Tibial nerve (tissue), 4 donors: ENCODE results near the gene TUBGCP5. TPM values are rescaled to one million over a fixed set of nuclear protein-coding genes. Genes with fewer than 3 reads are reported as not detected.
"Not testable (repeated sequence)": the region's sequence is repeated elsewhere in the genome, so short reads cannot be mapped to it uniquely, and the experiment has no call there.

Experiments used
- DNase-seq, 2 donors: peaks; one replicate each; pipeline ENCODE4 v3.0.0-alpha.2; 2019; ENCODE audit warnings: low spot score in 2 of 2
- H3K27ac ChIP-seq, 4 donors: fragments of 200-600 bp; sonication (generic) in 3 of 4; one replicate each; pipeline ENCODE4 v1.5.1; 2017 to 2019; ENCODE audit warnings: mild to moderate bottlenecking in 1 of 4
- H3K27me3 ChIP-seq, 2 donors: fragments of 200-600 bp; sonication (generic) in 1 of 2; one replicate each; pipeline versions ENCODE4 v1.5.1 to v1.6.0; 2017 to 2019
- H3K36me3 ChIP-seq, 3 donors: fragments of 200-600 bp; sonication (generic); one replicate each; pipeline ENCODE4 v1.5.1; 2018 to 2019
- H3K4me1 ChIP-seq, 4 donors: fragments of 200-600 bp; sonication (generic) in 3 of 4; one replicate each; pipeline ENCODE4 v1.5.1; 2017 to 2019
- H3K4me3 ChIP-seq, 4 donors: fragments of 200-600 bp; sonication (generic) in 3 of 4; one replicate each; pipeline ENCODE4 v1.5.1; 2017 to 2019; ENCODE audit warnings: mild to moderate bottlenecking in 1 of 4, moderate library complexity in 1 of 4
- H3K9me3 ChIP-seq, 4 donors: fragments of 200-600 bp; sonication (generic) in 3 of 4; one replicate each; pipeline ENCODE4 v1.5.1; 2017 to 2019
- CTCF ChIP-seq, 5 experiments: fragments of 200-600 bp in 3 of 5; fragments of 450-650 bp in 2 of 5; sonication (generic) in 3 of 5; IDR thresholded peaks; one replicate each; pipeline ENCODE4 v1.5.1; 2016 to 2019; ENCODE audit warnings: antibody characterized with exemption in 5 of 5, mild to moderate bottlenecking in 3 of 5, moderate library complexity in 2 of 5
- EP300 ChIP-seq, 2 donors: sonication (generic); formaldehyde crosslinking; IDR thresholded peaks; one replicate each; pipeline ENCODE4 v1.6.1; 2017; ENCODE audit warnings: antibody characterized with exemption in 2 of 2, mild to moderate bottlenecking in 1 of 2
- POLR2A ChIP-seq, 2 donors: fragments of 450-650 bp; IDR thresholded peaks; one replicate each; pipeline ENCODE4 v1.6.1; 2017; ENCODE audit warnings: antibody characterized with exemption in 2 of 2, mild to moderate bottlenecking in 2 of 2, moderate library complexity in 2 of 2
- WGBS, 2 donors: methylation state at CpG; one replicate each; pipeline ENCODE4 v1.1.5; 2018; 5-methylcytosine and 5-hydroxymethylcytosine counted together
- total RNA-seq, 4 donors: library from RNA; depleted of rRNA; stranded (reverse); fragments of >200 nt; gene quantifications; one replicate each; pipeline ENCODE4 v1.1.0, GENCODE V29; 2016

TUBGCP5 gene
- total RNA-seq, 4 donors from 2014 or later = 26.3 to 47.3 (median 31.6) TPM

GRCh38 chr15:23014394-23015000 is 24.9 kb downstream of the TUBGCP5 start:
- 92 to 96% methylated on average over 3 of the region's 3 CpGs for WGBS, 2 donors
- TF ChIP-seq POLR2A (IDR thresholded peaks at IDR 0.05) (no peak), EP300 (IDR thresholded peaks at IDR 0.05) (no peak), CTCF (IDR thresholded peaks at IDR 0.05) (no peak)
- Histone ChIP-seq H3K27me3 (no peaks in the 10 kb centered on the region), H3K9me3 (no peaks in the 10 kb centered on the region), H3K4me3 (no peak overlapping the region), H3K4me1 (no peaks in the 10 kb centered on the region), H3K36me3 (peaks cover 3 to 98% (median 23%) of the 10 kb centered on the region in 3 donors), H3K27ac (no peak overlapping the region)
- no peak for DNase-seq

- WGBS, 2 donors = 82 to 94% methylated on average over 5 of the region's 5 CpGs
- Histone ChIP-seq H3K36me3 (peaks cover 3 to 98% (median 21%) of the 10 kb centered on the region in 3 donors), H3K4me3 (no peak overlapping the region), H3K9me3 (no peaks in the 10 kb centered on the region), H3K27me3 (no peaks in the 10 kb centered on the region), H3K4me1 (no peaks in the 10 kb centered on the region), H3K27ac (no peak overlapping the region)
- DNase-seq = no peak
- TF ChIP-seq EP300 (IDR thresholded peaks at IDR 0.05) = no peak
- no peak for TF ChIP-seq CTCF (IDR thresholded peaks at IDR 0.05)
- TF ChIP-seq POLR2A (IDR thresholded peaks at IDR 0.05) = no peak
Measured at GRCh38 chr15:23013681-23014080, 25.7 kb downstream of the TUBGCP5 start.

- DNase-seq = not testable (repeated sequence)
- WGBS, 2 donors = 95% methylated on average over 9 of the region's 9 CpGs
- peaks cover 3 to 98% (median 25%) of the 10 kb centered on the region in 3 donors for H3K36me3 ChIP-seq
Measured at GRCh38 chr15:23012616-23013015, 26.8 kb downstream of the TUBGCP5 start.

GRCh38 chr15:23003736-23004135 is 35.6 kb downstream of the TUBGCP5 start:
- DNase-seq = no peak
- TF ChIP-seq POLR2A (IDR thresholded peaks at IDR 0.05) = no peak
- no peaks in the 10 kb centered on the region for H3K27me3 ChIP-seq
- no peaks in the 10 kb centered on the region for H3K4me1 ChIP-seq
- WGBS, 2 donors = 94 to 96% methylated on average over 5 of the region's 5 CpGs
- peaks cover 0 to 98% (median 20%) of the 10 kb centered on the region in 3 donors for H3K36me3 ChIP-seq
- no peaks in the 10 kb centered on the region for H3K9me3 ChIP-seq
- no peak overlapping the region for H3K27ac ChIP-seq
- no peak overlapping the region for H3K4me3 ChIP-seq

More at GRCh38 chr15:23012616-23013015, 26.8 kb downstream of the TUBGCP5 start:
- not testable (repeated sequence) for H3K27ac ChIP-seq, H3K4me1 ChIP-seq, H3K4me3 ChIP-seq, H3K9me3 ChIP-seq, H3K27me3 ChIP-seq

GRCh38 chr15:23002920-23003319 is 36.4 kb downstream of the TUBGCP5 start:
- no peak for DNase-seq
- 86 to 90% methylated on average over 2 of the region's 2 CpGs for WGBS, 2 donors
- peaks cover 0 to 98% (median 16%) of the 10 kb centered on the region in 3 donors for H3K36me3 ChIP-seq
- TF ChIP-seq CTCF (IDR thresholded peaks at IDR 0.05) = no peak
- TF ChIP-seq EP300 (IDR thresholded peaks at IDR 0.05) = no peak
- no peak for TF ChIP-seq POLR2A (IDR thresholded peaks at IDR 0.05)
- no peaks in the 10 kb centered on the region for H3K9me3 ChIP-seq
- H3K27ac ChIP-seq = no peak overlapping the region
- no peaks in the 10 kb centered on the region for H3K27me3 ChIP-seq
- H3K4me1 ChIP-seq = no peaks in the 10 kb centered on the region
- H3K4me3 ChIP-seq = no peak overlapping the region

- TF ChIP-seq CTCF (IDR thresholded peaks at IDR 0.05) (no peak), POLR2A (IDR thresholded peaks at IDR 0.05) (no peak), EP300 (IDR thresholded peaks at IDR 0.05) (no peak)
- 78 to 81% methylated on average over 7 of the region's 7 CpGs for WGBS, 2 donors
- H3K4me3 ChIP-seq = no peak overlapping the region
- H3K9me3 ChIP-seq = no peaks in the 10 kb centered on the region
- H3K36me3 ChIP-seq = peaks cover 0 to 92% (median 0%) of the 10 kb centered on the region in 3 donors
- DNase-seq = no peak
- no peaks in the 10 kb centered on the region for H3K4me1 ChIP-seq
- H3K27ac ChIP-seq = no peak overlapping the region
- no peaks in the 10 kb centered on the region for H3K27me3 ChIP-seq
Measured at GRCh38 chr15:22995795-22996194, 43.6 kb downstream of the TUBGCP5 start.
